CD4-positive, alpha-beta T cell treated with Interleukin-10 for 1 hour (primary cell): ENCODE results near the gene ZNF554.

Source experiments
- DNase-seq: peaks from one replicate; pipeline ENCODE4 v3.0.0-alpha.2; 2020

ZNF554 gene

GRCh38 chr19:2877398-2878331, 58.0 kb downstream of the ZNF554 start:
- no peak for DNase-seq

GRCh38 chr19:2883686-2884439, 64.2 kb downstream of the ZNF554 start:
- DNase-seq, result no peak

DNA sequence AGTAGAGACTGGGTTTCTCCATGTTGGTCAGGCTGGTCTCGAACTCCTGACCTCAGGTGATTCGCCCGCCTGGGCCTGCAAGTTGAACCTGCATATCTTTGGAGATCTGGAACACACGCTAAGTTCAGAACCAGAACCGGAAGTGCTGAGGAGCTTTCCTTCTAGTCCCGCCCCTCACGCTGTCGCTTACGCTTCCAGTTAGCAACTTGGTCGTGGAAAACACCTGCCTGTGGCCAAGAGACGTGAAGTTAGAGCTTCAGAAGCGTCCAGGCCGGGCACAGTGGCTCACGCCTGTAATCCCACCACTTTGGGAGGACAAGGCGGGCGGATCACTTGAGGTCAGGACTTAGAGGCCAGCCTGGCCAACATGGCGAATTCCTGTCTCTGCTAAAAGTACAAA, 66.1 kb downstream of the ZNF554 start:
- no peak for DNase-seq
